ENCODE data around the gene XRCC4.

Gene XRCC4

DNA sequence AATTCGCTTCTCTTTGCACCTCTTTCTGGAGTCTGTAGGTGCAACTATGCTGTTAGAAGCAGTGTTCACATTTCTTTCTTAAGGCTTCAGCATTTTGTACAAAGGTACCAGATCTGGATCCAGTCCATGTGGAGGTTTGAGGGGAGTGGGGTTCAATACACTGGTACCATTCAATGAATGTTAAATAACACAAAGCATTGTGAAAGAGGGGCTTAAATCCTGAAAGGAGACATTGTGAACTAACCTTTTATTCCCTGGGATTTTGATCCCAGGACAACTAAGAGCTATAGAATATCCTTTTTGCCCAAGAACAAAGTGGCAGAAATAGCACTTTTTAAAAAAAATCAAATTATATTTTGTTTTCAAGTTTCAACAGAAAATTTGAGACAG is 286.5 kb downstream of the XRCC4 start:
- H3K4me3 ChIP-seq (ENCODE audit: low read depth, low read length) = no peak overlapping the region
- TF ChIP-seq, protein P1, sequence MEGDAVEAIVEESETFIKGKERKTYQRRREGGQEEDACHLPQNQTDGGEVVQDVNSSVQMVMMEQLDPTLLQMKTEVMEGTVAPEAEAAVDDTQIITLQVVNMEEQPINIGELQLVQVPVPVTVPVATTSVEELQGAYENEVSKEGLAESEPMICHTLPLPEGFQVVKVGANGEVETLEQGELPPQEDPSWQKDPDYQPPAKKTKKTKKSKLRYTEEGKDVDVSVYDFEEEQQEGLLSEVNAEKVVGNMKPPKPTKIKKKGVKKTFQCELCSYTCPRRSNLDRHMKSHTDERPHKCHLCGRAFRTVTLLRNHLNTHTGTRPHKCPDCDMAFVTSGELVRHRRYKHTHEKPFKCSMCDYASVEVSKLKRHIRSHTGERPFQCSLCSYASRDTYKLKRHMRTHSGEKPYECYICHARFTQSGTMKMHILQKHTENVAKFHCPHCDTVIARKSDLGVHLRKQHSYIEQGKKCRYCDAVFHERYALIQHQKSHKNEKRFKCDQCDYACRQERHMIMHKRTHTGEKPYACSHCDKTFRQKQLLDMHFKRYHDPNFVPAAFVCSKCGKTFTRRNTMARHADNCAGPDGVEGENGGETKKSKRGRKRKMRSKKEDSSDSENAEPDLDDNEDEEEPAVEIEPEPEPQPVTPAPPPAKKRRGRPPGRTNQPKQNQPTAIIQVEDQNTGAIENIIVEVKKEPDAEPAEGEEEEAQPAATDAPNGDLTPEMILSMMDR (IDR thresholded peaks at IDR 0.05; ENCODE audit: low read depth, low read length) = no peak

DNA sequence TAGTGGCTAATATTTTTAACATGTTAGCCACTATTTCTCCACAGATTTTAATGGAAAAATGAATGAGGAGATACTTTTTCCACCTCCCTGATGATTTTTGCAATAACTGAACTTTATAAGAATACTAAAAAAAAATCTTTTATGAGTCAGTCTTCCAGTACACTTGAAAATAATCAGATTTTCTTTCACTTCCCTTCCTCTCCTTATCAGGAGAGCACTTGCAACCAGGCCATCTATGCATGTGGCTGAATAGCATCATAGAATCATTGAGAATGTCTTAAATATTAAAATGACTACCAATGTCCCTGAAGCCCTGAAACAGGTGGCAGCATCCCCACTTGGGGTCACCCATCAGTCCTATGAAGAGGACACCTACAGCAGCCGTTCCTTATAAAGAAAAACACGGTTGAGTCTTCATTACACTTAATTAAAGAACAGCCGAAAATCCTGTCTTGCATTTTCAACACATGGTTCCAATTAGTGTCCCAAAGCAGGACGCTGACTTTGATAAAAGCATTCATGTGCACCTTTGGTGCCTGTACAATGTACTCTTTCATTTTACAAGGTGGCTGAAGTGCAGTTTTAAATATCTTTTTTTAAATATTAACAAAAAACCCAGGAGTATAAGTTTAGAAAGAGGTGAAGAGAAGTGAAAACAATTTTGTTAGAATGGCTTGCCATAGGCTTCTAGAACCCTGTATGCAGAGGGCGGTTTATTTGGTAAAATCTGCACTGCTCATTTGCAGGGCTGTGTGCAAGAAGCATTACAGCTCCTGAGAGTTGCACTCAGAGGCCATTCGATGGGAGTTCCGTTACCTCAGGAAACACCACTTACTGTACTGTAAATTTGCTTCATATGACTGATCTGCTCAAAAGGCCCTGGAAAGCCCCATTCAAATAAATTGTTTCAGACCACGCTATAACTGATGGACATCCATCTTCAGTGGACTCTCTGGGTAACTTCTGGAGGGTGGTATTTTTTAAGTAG is 287.3 kb downstream of the XRCC4 start:
- TF ChIP-seq, protein P1 (IDR thresholded peaks at IDR 0.05; ENCODE audit: low read depth, low read length) = no peak
- H3K4me3 ChIP-seq (ENCODE audit: low read depth, low read length) = no peak overlapping the region

DNA sequence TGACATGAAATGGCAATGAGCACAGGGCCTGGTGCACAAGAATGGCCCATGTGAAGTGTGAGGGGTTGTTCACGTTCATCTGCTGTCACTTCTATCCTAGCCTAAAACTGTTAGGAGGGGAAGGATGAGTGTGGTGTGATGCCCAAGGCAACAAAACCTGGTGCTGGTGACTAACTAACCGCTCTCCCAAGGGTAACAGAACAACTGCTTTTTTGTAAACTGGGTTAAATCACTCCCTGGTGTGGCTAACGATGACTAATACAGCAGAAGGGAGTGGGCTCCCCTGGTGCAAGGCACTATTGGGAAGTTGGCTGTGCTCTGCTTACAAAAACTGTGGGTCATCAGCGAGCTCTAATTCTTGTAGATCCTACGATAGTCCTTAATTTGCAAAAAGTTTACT is 291.0 kb downstream of the XRCC4 start:
- H3K4me3 ChIP-seq (ENCODE audit: low read depth, low read length) = no peak overlapping the region
- TF ChIP-seq, protein P1 (IDR thresholded peaks at IDR 0.05; ENCODE audit: low read depth, low read length) = no peak

DNA sequence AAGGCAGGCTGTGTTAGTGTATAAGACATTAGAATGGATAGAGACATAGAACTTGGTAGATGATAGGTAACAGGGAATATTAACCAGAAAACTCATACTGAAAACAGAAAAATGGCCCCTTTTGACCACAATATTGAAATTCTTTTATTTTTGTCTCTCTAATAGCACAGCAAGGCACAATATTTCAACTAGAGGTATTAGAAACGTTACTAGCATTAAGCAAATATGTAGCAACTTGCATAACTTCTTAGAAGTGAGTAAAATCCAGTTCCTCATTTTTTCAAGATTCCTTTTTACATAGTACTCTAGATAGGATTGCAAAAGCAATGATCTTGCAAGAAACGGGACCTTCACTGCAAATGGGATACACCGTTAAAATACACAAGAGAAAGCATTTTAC is 291.5 kb downstream of the XRCC4 start:
- H3K4me3 ChIP-seq (ENCODE audit: low read depth, low read length) = no peak overlapping the region
- TF ChIP-seq, protein P1 (IDR thresholded peaks at IDR 0.05; ENCODE audit: low read depth, low read length) = no peak

DNA sequence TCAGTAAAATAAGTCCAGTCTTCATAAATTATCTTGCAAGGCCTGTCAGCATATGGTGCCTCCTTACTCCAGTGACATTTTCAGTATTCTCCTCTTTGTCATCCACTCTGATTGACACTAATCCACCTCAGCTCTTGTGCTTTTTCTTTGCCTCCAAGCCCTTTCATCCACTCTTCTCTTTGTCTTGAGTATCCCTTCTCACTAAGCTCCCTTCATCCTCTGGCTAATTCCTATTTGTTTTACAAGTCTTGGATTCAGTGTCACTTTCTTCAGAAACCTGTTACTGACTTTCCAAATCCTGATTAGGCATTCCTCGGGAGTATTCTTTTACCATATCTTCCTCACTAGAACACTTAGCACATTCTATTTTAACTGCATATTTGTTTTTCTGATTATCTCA is 293.6 kb downstream of the XRCC4 start:
- no peak overlapping the region for H3K4me3 ChIP-seq (ENCODE audit: low read depth, low read length)
- TF ChIP-seq, protein P1 (IDR thresholded peaks at IDR 0.05; ENCODE audit: low read depth, low read length) = no peak

DNA sequence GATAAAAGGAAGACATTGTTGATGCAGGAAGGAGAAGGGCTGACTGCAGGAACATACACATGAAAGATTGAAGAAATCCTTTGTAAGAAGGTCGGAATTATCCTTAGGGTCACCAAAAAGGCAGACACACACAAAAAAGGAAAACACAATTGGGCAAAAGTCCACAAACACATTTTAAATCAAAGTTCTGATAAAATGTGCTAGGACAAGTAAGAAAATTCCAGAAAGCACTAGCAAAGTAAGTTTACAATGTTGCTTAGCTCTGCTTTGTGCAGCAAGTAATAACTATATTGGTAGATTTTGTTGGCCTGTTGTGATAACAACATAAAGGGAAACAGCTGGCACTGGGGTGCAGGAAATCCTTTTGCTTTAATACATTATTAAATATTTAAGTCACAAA is 294.4 kb downstream of the XRCC4 start:
- TF ChIP-seq, protein P1 (IDR thresholded peaks at IDR 0.05; ENCODE audit: low read depth, low read length) = no peak
- H3K4me3 ChIP-seq (ENCODE audit: low read depth, low read length) = no peak overlapping the region

DNA sequence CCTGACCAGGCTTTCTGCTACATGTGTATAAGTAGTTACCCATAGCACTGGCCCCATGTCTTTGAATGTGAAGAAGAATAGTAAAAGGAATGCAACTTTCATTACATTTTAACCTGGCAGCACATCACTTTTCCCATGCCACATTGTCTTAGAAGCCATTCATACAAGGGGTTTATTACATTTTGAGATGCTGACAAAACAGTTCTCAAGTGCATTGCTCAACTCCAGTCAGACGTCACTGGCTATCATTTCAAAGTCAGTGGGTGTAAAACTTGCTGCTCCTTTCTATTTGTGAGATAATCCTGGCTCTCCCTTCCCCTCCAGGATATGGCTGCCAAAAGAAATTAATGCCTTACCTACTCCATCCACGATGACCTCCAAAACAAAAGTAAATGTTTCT is 297.2 kb downstream of the XRCC4 start:
- H3K4me3 ChIP-seq (ENCODE audit: low read depth, low read length) = no peak overlapping the region
- TF ChIP-seq, protein P1 (IDR thresholded peaks at IDR 0.05; ENCODE audit: low read depth, low read length) = no peak
